GM18526 (cell line): ENCODE results near the gene FBXO42.

Experiments used
- POLR2A ChIP-seq: IDR thresholded peaks from 3 replicates; pipeline ENCODE4 v1.6.1; 2011; ENCODE audit not compliant: insufficient read length; ENCODE audit errors: extremely low read depth

The FBXO42 gene

GRCh38 chr1:16245476-16246196, 106.6 kb downstream of the FBXO42 start:
- TF ChIP-seq POLR2A = no peak

GRCh38 chr1:16244650-16245285, 107.5 kb downstream of the FBXO42 start:
- TF ChIP-seq POLR2A = no peak

GRCh38 chr1:16243936-16244649, 108.2 kb downstream of the FBXO42 start:
- no peak for TF ChIP-seq POLR2A

- TF ChIP-seq POLR2A = no peak
These were observed 109.1 kb downstream of the FBXO42 start for GRCh38 chr1:16243215-16243610.

- no peak for TF ChIP-seq POLR2A
These were observed 109.6 kb downstream of the FBXO42 start for GRCh38 chr1:16242556-16243214.

- TF ChIP-seq POLR2A = no peak
These were observed 111.0 kb downstream of the FBXO42 start for GRCh38 chr1:16241221-16241708.

GRCh38 chr1:16239972-16240491, 112.2 kb downstream of the FBXO42 start:
- TF ChIP-seq POLR2A = no peak

- no peak for TF ChIP-seq POLR2A
These were observed 114.9 kb downstream of the FBXO42 start for GRCh38 chr1:16237343-16237830.

GRCh38 chr1:16236511-16237342, 115.6 kb downstream of the FBXO42 start, which contains the start of gene CPLANE2:
CPLANE2 (minus strand) TSS chr1:16237183; CDS start chr1:16236742, 441 bp downstream.
- peak; percentile 68 for TF ChIP-seq POLR2A

- TF ChIP-seq POLR2A = no peak
These were observed 116.3 kb downstream of the FBXO42 start for GRCh38 chr1:16235944-16236510.

GRCh38 chr1:16235347-16235746, 116.9 kb downstream of the FBXO42 start:
- TF ChIP-seq POLR2A = no peak

- TF ChIP-seq POLR2A = no peak
These were observed 118.8 kb downstream of the FBXO42 start for GRCh38 chr1:16233431-16233830.

- TF ChIP-seq POLR2A = no peak
These were observed 120.0 kb downstream of the FBXO42 start for GRCh38 chr1:16232316-16232710.
